Measurements from ENCODE around the gene CORO2A.

DNA sequence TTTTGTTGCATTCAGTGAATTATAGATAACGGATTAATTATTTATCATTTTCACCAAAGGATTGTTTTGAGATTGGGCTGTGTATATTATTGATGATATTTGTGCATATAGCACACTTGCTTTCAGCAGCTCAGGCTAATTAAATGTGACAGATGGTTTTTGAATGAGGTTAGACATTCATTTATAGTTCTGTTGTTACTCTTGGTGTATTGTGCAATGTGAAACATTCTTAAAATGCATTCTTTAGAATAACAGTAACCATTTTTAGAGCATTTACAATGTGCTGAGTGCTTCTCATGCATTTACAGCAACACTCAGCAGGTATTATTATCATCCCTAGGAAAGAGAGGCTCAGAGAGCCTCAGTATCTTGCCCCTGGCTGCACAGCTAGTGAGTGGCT lies 112.1 kb downstream of the CORO2A start:
- TF ChIP-seq, protein P1, sequence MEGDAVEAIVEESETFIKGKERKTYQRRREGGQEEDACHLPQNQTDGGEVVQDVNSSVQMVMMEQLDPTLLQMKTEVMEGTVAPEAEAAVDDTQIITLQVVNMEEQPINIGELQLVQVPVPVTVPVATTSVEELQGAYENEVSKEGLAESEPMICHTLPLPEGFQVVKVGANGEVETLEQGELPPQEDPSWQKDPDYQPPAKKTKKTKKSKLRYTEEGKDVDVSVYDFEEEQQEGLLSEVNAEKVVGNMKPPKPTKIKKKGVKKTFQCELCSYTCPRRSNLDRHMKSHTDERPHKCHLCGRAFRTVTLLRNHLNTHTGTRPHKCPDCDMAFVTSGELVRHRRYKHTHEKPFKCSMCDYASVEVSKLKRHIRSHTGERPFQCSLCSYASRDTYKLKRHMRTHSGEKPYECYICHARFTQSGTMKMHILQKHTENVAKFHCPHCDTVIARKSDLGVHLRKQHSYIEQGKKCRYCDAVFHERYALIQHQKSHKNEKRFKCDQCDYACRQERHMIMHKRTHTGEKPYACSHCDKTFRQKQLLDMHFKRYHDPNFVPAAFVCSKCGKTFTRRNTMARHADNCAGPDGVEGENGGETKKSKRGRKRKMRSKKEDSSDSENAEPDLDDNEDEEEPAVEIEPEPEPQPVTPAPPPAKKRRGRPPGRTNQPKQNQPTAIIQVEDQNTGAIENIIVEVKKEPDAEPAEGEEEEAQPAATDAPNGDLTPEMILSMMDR (conservative IDR thresholded peaks at IDR 0.05), result no peak
- TF ChIP-seq ZFX (IDR thresholded peaks at IDR 0.05), result no peak
